ENCODE measurements around the gene CENPK.
"Not testable (repeated sequence)": the region's sequence is repeated elsewhere in the genome, so short reads cannot be mapped to it uniquely, and the experiment has no call there.

DNA sequence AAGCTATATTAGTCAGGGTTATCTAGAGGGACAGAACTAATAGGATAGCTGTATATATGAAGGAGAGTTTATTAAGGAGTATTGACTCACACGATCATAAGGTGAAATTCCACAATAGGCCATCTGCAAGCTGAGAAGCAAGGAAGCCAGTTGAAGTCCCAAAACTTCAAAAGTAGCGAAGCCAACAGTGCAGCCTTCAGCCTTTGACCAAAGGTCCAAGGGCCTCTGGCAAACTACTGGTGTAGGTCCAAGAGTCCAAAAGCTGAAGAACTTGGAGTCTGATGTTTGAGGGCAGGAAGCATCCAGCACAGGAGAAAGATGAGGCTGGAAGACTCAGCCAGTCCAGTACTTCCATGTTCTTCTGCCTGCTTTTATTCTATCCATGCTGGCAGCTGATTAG is 76.2 kb downstream of the CENPK start:
- TF ChIP-seq, protein P1, sequence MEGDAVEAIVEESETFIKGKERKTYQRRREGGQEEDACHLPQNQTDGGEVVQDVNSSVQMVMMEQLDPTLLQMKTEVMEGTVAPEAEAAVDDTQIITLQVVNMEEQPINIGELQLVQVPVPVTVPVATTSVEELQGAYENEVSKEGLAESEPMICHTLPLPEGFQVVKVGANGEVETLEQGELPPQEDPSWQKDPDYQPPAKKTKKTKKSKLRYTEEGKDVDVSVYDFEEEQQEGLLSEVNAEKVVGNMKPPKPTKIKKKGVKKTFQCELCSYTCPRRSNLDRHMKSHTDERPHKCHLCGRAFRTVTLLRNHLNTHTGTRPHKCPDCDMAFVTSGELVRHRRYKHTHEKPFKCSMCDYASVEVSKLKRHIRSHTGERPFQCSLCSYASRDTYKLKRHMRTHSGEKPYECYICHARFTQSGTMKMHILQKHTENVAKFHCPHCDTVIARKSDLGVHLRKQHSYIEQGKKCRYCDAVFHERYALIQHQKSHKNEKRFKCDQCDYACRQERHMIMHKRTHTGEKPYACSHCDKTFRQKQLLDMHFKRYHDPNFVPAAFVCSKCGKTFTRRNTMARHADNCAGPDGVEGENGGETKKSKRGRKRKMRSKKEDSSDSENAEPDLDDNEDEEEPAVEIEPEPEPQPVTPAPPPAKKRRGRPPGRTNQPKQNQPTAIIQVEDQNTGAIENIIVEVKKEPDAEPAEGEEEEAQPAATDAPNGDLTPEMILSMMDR (optimal IDR thresholded peaks at IDR 0.05 in 1 of 3, IDR thresholded peaks at IDR 0.05 in 1 of 3, conservative IDR thresholded peaks at IDR 0.05 in 1 of 3; ENCODE audit: extremely low read depth in 1 of 3, insufficient read depth in 2 of 3, low read length in 3 of 3) = not testable (repeated sequence)
- not testable (repeated sequence) for TF ChIP-seq EZH2 (IDR thresholded peaks at IDR 0.05; ENCODE audit: low read length)

Measured in keratinocyte (primary cell).